ENCODE measurements around the gene VPS37D.
"Not testable (repeated sequence)": the region's sequence is repeated elsewhere in the genome, so short reads cannot be mapped to it uniquely, and the experiment has no call there.

Gene VPS37D, protein sequence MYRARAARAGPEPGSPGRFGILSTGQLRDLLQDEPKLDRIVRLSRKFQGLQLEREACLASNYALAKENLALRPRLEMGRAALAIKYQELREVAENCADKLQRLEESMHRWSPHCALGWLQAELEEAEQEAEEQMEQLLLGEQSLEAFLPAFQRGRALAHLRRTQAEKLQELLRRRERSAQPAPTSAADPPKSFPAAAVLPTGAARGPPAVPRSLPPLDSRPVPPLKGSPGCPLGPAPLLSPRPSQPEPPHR

DNA sequence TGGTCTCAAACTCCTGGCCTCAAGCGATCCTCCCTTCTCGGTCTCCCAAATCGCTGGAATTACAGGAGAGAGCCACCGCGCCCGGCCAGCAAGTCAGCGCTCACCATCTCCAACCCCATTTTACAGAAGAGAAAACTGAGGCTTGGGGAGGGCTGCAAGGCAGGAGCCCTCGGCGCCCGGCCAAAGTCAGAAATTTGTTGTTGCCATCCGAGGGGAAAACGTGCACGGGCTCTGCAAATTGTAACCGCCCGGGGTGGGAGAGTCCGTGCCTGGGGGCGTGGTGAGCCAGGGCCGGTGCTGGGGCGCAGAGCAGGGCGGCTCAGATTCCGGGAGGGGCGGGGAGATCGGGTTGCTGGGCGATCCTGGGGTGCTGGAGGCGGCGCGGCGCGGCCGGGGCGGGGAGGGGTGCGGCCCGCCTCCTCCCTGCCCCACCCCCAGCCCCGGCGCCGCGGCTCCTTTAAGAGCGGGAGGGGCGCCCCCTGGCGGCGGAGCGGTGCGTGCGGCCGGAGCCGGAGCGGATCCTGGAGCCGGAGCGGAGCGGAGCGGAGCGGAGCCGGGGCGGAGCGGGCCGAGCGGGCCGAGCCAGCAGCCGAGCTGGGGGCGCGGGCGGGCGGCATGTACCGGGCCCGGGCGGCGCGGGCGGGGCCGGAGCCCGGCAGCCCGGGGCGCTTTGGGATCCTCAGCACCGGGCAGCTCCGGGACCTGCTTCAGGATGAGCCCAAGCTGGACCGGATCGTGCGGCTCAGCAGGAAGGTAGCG lies at the start of gene VPS37D:
VPS37D (plus strand) TSS at position 488 of the 759 bp plus-strand sequence; CDS start at position 616, 128 bp downstream.
- in situ Hi-C loops (cut with HindIII; ENCODE audit: low sequenced_read_pairs), result no loop called here
- DNase-seq (ENCODE audit: low read depth), result peak; percentile 55
- peak within 1 kb of the TSS; percentile 66 for H3K4me3 ChIP-seq (ENCODE audit: low read depth, low read length)
- TF ChIP-seq, protein P1, sequence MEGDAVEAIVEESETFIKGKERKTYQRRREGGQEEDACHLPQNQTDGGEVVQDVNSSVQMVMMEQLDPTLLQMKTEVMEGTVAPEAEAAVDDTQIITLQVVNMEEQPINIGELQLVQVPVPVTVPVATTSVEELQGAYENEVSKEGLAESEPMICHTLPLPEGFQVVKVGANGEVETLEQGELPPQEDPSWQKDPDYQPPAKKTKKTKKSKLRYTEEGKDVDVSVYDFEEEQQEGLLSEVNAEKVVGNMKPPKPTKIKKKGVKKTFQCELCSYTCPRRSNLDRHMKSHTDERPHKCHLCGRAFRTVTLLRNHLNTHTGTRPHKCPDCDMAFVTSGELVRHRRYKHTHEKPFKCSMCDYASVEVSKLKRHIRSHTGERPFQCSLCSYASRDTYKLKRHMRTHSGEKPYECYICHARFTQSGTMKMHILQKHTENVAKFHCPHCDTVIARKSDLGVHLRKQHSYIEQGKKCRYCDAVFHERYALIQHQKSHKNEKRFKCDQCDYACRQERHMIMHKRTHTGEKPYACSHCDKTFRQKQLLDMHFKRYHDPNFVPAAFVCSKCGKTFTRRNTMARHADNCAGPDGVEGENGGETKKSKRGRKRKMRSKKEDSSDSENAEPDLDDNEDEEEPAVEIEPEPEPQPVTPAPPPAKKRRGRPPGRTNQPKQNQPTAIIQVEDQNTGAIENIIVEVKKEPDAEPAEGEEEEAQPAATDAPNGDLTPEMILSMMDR (IDR thresholded peaks at IDR 0.05; ENCODE audit: low read depth, low read length, missing control alignments), result peak; percentile 62

DNA sequence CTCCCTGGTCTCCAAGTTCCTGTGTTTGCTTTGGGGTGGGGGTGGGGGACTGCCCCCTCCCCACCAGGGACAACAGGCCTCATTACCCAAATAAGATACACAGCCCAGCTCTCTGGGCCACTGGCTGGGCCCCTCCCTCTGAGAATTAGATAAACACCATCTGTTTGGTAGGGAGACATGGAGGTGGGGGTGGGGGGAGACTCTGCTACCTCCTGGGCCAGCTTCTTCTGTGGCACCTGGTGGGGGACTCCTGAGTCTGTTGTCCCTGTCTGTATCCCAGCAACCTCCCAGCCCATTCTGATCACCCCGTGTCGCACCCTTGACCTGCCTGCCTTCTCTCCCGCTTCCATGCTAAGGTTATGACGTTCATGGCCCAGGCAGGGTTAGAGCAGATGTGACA lies 49.1 kb upstream of the VPS37D start:
- in situ Hi-C loops (cut with HindIII; ENCODE audit: low sequenced_read_pairs), result loop anchor here (25.0 kb wide), 1 partner anchor 219 kb away; the partner anchor contains the start of genes CLDN4 and METTL27
- TF ChIP-seq, protein P1 (IDR thresholded peaks at IDR 0.05; ENCODE audit: low read depth, low read length, missing control alignments), result no peak
- no peak overlapping the region for H3K4me3 ChIP-seq (ENCODE audit: low read depth, low read length)
- DNase-seq (ENCODE audit: low read depth), result no peak

DNA sequence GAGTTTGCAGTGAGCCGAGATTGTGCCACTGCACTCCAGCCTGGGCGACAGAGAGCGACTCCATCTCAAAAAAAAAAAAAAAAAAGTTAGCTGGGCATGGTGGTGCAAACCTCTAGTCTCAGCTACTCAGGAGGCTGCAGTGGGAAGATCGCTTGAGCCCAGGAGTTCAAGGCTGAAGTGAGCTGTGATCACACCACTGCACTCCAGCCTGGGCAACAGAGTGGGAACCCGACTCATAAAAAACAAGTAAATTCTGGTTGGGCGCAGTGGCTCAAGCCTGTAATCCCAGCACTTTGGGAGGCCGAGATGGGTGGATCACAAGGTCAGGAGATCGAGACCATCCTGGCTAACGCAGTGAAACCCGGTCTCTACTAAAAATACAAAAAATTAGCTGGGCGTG lies 48.2 kb upstream of the VPS37D start:
- DNase-seq (ENCODE audit: low read depth); H3K4me3 ChIP-seq (ENCODE audit: low read depth, low read length): not testable (repeated sequence)
- in situ Hi-C loops (cut with HindIII; ENCODE audit: low sequenced_read_pairs), result loop anchor here (25.0 kb wide), 1 partner anchor 218 kb away; the partner anchor contains the start of genes CLDN4 and METTL27

DNA sequence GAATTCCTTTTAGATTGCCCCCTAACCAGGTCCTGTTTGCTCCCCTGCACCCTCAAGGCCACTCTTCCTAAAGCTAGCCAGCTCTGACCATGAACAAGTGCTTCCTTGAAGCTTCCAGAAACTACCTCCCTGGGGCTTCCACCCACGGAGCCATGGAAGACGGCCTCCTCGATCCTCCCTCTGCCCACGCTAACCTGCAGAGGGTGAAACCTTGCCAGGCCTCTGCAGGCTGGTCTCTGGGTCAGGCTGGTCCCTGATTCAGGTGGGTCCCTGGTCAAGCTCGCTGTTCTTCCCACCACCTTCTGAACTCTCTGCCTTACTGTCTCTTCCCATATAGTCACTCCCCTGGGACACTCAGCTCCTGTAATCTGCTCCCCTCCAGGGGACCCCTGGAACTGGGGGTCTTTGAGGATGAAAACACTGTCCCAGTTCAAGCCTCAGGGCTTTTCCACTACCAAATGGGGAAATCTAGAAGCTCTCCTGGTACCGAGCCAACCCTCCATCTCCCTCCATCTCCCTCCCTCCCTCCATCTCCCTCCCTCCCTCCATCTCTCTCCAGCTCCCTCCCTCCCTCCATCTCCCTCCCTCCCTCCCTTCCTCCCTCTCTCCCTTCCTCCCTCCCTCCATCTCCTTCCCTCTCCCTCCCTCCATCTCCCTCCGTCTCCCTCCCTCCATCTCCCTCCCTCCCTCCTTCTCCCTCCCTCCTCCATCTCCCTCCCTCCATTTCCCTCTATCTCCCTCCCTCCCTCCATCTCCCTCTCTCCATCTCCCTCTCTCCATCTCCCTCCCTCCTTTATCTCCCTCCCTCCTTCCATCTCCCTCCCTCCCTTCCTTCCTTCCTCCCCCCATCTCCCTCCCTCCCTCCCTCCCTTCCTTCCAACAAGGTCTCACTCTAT lies 46.2 kb upstream of the VPS37D start:
- DNase-seq (ENCODE audit: low read depth), result no peak
- TF ChIP-seq, protein P1 (IDR thresholded peaks at IDR 0.05; ENCODE audit: low read depth, low read length, missing control alignments), result no peak
- in situ Hi-C loops (cut with HindIII; ENCODE audit: low sequenced_read_pairs), result loop anchor here (25.0 kb wide), 1 partner anchor 216 kb away; the partner anchor contains the start of genes CLDN4 and METTL27
- no peak overlapping the region for H3K4me3 ChIP-seq (ENCODE audit: low read depth, low read length)

DNA sequence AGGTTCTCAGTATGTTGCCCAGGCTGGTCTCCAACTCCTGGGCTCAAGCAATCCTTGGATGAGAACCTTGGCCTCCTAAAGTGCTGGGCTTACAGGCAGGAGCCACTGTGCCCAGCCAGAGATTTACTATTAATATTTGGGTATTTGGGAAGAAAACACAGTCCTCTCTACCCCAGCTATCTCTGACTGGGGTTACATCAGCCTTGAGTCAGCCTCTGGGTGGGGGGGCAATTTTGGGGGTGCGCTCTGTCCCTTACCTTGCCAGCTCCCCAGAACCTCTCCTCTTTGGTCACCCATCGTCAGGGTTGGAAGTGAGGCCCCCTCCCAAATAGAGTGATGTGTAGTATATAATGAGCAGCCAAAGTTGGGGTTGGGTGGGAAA lies 45.1 kb upstream of the VPS37D start:
- TF ChIP-seq, protein P1 (IDR thresholded peaks at IDR 0.05; ENCODE audit: low read depth, low read length, missing control alignments), result no peak
- in situ Hi-C loops (cut with HindIII; ENCODE audit: low sequenced_read_pairs), result loop anchor here (25.0 kb wide), 1 partner anchor 215 kb away; the partner anchor contains the start of genes CLDN4 and METTL27
- no peak for DNase-seq (ENCODE audit: low read depth)
- H3K4me3 ChIP-seq (ENCODE audit: low read depth, low read length), result no peak overlapping the region

DNA sequence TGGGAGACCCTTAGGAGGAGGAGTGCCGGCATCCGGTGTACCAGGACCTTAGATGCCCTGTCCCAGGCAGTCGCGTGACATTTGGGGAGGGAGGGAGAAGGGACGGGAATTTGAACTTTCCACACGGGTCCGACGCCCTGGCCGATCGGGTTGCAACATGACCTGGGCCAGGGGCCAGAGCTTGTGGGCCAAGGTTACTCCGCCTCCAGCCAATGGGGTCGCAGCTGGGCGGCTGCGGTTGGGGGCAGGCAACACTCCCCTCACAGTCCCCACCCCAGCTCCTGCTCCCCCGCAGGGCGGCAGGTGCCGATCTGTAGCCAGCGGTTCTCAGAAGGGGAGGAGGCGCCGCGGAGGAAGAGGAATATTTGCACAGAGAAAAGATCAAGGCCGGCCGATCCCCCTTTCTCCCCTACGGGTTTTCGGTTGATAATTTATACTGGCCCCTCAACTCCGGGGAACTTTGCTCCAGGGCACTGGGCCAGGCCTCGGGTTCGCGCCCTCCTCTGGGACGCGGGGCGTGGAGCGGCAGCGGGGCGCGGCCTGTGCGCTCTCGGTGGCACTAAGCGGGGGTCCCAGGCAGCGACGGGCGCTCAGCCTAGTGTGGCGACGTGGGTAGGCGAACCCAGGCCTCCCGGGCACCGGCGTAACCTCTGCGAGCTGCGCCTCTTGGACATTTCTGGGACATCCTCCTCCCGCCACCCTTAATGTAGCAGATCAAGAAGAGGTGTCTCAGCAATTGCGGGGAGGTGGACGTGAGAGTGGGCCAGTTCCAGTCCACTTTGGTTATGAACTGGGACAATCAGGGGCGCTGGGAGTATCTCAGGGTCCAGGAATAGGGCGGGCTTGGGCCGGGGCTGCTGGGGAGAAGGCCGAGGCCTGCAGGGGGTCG lies 44.5 kb upstream of the VPS37D start:
- TF ChIP-seq, protein P1 (IDR thresholded peaks at IDR 0.05; ENCODE audit: low read depth, low read length, missing control alignments), result no peak
- DNase-seq (ENCODE audit: low read depth), result no peak
- H3K4me3 ChIP-seq (ENCODE audit: low read depth, low read length), result no peak overlapping the region
- in situ Hi-C loops (cut with HindIII; ENCODE audit: low sequenced_read_pairs), result loop anchor here (25.0 kb wide), 1 partner anchor 214 kb away; the partner anchor contains the start of genes CLDN4 and METTL27
